GM12878 (cell line): ENCODE results near the gene ANTKMT. TPM values are rescaled to one million over a fixed set of nuclear protein-coding genes. Genes with fewer than 3 reads are reported as not detected.

Source experiments
- ATAC-seq: fragments of 200-7000 bp; cut with Tn5 transposase; 3 replicates; pipeline ENCODE4 v1.9.1; 2020; ENCODE audit warnings: mild to moderate bottlenecking, moderate library complexity
- BruUV-seq: library from RNA; stranded (reverse); fragments of 400-500 nt; replicated peaks from 2 replicates; lab custom pipeline; 2021; lab: Mats Ljungman, UMichigan
- CTCF ChIA-PET: fragments of 300-600 bp; sonication (Branson Sonifier 250); formaldehyde crosslinking; extraction: SDS; loops from one replicate; lab custom pipeline; 2021; ENCODE audit warnings: inconsistent platforms; lab: Yijun Ruan, JAX
- POLR2A ChIA-PET: fragments of 350-600 bp; formaldehyde crosslinking; extraction: SDS; loops from one replicate; lab custom pipeline; 2021; ENCODE audit warnings: inconsistent platforms; lab: Charles Lee
- RAD21 ChIA-PET: fragments of 300-600 bp; sonication (Branson Sonifier 250); formaldehyde crosslinking; loops from one replicate; lab custom pipeline; 2023; ENCODE audit warnings: antibody characterized with exemption; ENCODE audit not compliant: unreplicated experiment; lab: Charles Lee
- SMC1A ChIA-PET: fragments of 300-600 bp; sonication (Branson Sonifier 250); formaldehyde crosslinking; loops from one replicate; lab custom pipeline; 2023; ENCODE audit not compliant: unreplicated experiment, uncharacterized antibody; lab: Charles Lee
- DNase-seq: peaks from one replicate; pipeline ENCODE4 v3.0.0-alpha.2; 2011; ENCODE audit warnings: low read depth, low spot score
- FAIRE-seq: peaks from 3 replicates; lab custom pipeline; 2011; peaks lifted over from hg19 to GRCh38; lab: Jason Lieb, UNC
- H2AFZ ChIP-seq: 2 replicates; pipeline ENCODE4 v1.6.0; 2011; ENCODE audit warnings: low read depth, low read length, control low read depth; ENCODE audit not compliant: control insufficient read depth
- H3K27ac ChIP-seq: 2 replicates; pipeline ENCODE4 v1.5.1; 2011; ENCODE audit warnings: control low read depth; ENCODE audit not compliant: control insufficient read depth, insufficient read depth
- H3K27me3 ChIP-seq, 2 experiments: replicated peaks in 1 of 2; 2 replicates each; pipeline versions ENCODE4 v1.6.0 to v1.6.1; 2011; ENCODE audit warnings: low read length in 1 of 2; ENCODE audit not compliant: control insufficient read depth in 2 of 2, insufficient read depth in 2 of 2
- H3K36me3 ChIP-seq, 2 experiments: 2 replicates each; pipeline ENCODE4 v1.5.1; 2011; ENCODE audit warnings: low read length in 1 of 2; ENCODE audit not compliant: control insufficient read depth in 2 of 2, insufficient read depth in 2 of 2
- H3K4me1 ChIP-seq: 2 replicates; pipeline ENCODE4 v1.6.1; 2011; ENCODE audit warnings: mild to moderate bottlenecking, low read length, moderate library complexity, mixed read lengths; ENCODE audit not compliant: control insufficient read depth, insufficient read depth
- H3K4me2 ChIP-seq: 2 replicates; pipeline ENCODE4 v1.6.0; 2011; ENCODE audit warnings: control low read depth; ENCODE audit not compliant: control insufficient read depth, insufficient read depth
- H3K4me3 ChIP-seq: fragments of 200-600 bp; sonication (generic); 2 replicates; pipeline ENCODE4 v1.5.1; 2016
- H3K79me2 ChIP-seq: 2 replicates; pipeline ENCODE4 v1.6.0; 2011; ENCODE audit warnings: low read length; ENCODE audit not compliant: control insufficient read depth, insufficient read depth
- H3K9ac ChIP-seq: 2 replicates; pipeline ENCODE4 v1.8.0; 2011; ENCODE audit warnings: low read length, control low read depth, mixed read lengths; ENCODE audit not compliant: control insufficient read depth, insufficient read depth
- H3K9me3 ChIP-seq: replicated peaks from 3 replicates; pipeline ENCODE4 v1.5.1; 2011; ENCODE audit warnings: mild to moderate bottlenecking, low read length; ENCODE audit not compliant: control insufficient read depth, insufficient read depth
- H4K20me1 ChIP-seq: 2 replicates; pipeline ENCODE4 v1.6.0; 2011; ENCODE audit not compliant: control insufficient read depth, insufficient read depth
- BCL11A ChIP-seq: IDR thresholded peaks from 2 replicates; pipeline ENCODE4 v1.6.1; 2011; ENCODE audit warnings: low read depth, low read length
- CREB1 ChIP-seq: IDR thresholded peaks from 2 replicates; pipeline ENCODE4 v1.6.1; 2012; ENCODE audit warnings: low read depth, mild to moderate bottlenecking, inconsistent platforms
- EGR1 ChIP-seq, 2 experiments: IDR thresholded peaks; 1 replicate in 1 of 2; 2 replicates in 1 of 2; pipeline ENCODE4 v1.6.1; 2011 to 2012; ENCODE audit warnings: low read depth in 2 of 2, low read length in 2 of 2, borderline replicate concordance in 1 of 2, mild to moderate bottlenecking in 1 of 2, moderate library complexity in 1 of 2
- HCFC1 ChIP-seq: fragments of 150-350 bp; IDR thresholded peaks from 2 replicates; pipeline ENCODE4 v1.6.1; 2014; ENCODE audit warnings: low read length
- JUNB ChIP-seq: IDR thresholded peaks from 2 replicates; pipeline ENCODE4 v1.6.1; 2016; ENCODE audit warnings: antibody characterized with exemption, mild to moderate bottlenecking
- KAT2A ChIP-seq: conservative IDR thresholded peaks from 2 replicates; pipeline ENCODE4 v1.6.1; 2011; ENCODE audit warnings: low read depth, low read length; ENCODE audit not compliant: control insufficient read depth
- NBN ChIP-seq: fragments of 450-650 bp; IDR thresholded peaks from 2 replicates; pipeline ENCODE4 v1.6.1; 2016
- NR2F1 ChIP-seq: fragments of 450-650 bp; conservative IDR thresholded peaks from 2 replicates; pipeline ENCODE4 v1.6.1; 2017; ENCODE audit warnings: mild to moderate bottlenecking
- RELA ChIP-seq: fragments of 450-650 bp; IDR thresholded peaks from 2 replicates; pipeline ENCODE4 v1.8.0; 2014; ENCODE audit warnings: borderline replicate concordance; ENCODE audit not compliant: partially characterized antibody
- WRNIP1 ChIP-seq: IDR thresholded peaks from 2 replicates; pipeline ENCODE4 v1.6.1; 2011; ENCODE audit warnings: low read depth, low read length, improper control_type of control experiment, borderline replicate concordance
- YBX1 ChIP-seq: fragments of 450-650 bp; IDR thresholded peaks from 2 replicates; pipeline ENCODE4 v1.6.1; 2016; ENCODE audit warnings: antibody characterized with exemption
- ZBED1 ChIP-seq: IDR thresholded peaks from 2 replicates; pipeline ENCODE4 v1.6.1; 2016; ENCODE audit warnings: borderline replicate concordance
- ZNF217 ChIP-seq: fragments of 450-650 bp; IDR thresholded peaks from 2 replicates; pipeline ENCODE4 v1.6.1; 2017; ENCODE audit warnings: antibody characterized with exemption, mild to moderate bottlenecking
- WGBS: methylation state at CpG from one replicate; pipeline ENCODE4 v1.1.6; 2016; ENCODE audit warnings: low lambda C conversion rate; ENCODE audit not compliant: insufficient replicate concordance, insufficient coverage; ENCODE audit errors: missing lambda C conversion rate; 5-methylcytosine and 5-hydroxymethylcytosine counted together
- in situ Hi-C: fragments of 300-500 bp; cut with MboI; formaldehyde crosslinking; loops from 9 replicates; pipeline ENCODE4 v1.14.3; 2018; ENCODE audit warnings: mixed read lengths
- intact Hi-C: fragments of 100-400 bp; cut with micrococcal nuclease; formaldehyde crosslinking; loops from one replicate; pipeline ENCODE4 v1.14.2; 2022; ENCODE audit not compliant: unreplicated experiment
- polyA plus RNA-seq, 11 experiments: library from polyadenylated mRNA; depleted of rRNA in 4 of 11; unstranded in 6 of 11; stranded (reverse) in 5 of 11; fragments of >200 nt; fragmentation: Nextera tagmentation in 4 of 11; fragmentation: Illumina TruSeq in 1 of 11; extraction: Ambion mirVana in 4 of 11; extraction: Trizol in 1 of 11; gene quantifications; 1 replicate in 1 of 11; 2 replicates in 10 of 11; pipeline versions ENCODE4 v1.2.1 to v1.2.3, GENCODE V29; 2011 to 2016; ENCODE audit warnings: inconsistent platforms in 2 of 11, missing spikeins in 2 of 11, low read depth in 1 of 11
- total RNA-seq, 4 experiments: library from RNA; depleted of rRNA in 3 of 4; stranded (reverse); fragments of >200 nt in 3 of 4; fragmentation: Illumina TruSeq in 1 of 4; extraction: Trizol in 1 of 4; gene quantifications; 2 replicates each; pipeline versions ENCODE4 v1.2.1 to v1.2.3, GENCODE V29; 2013 to 2021
- TF ChIP-seq, protein P1 (sequence below): fragments of 450-650 bp; IDR thresholded peaks from 2 replicates; pipeline ENCODE4 v1.6.1; 2017; ENCODE audit warnings: mild to moderate bottlenecking, low read depth, inconsistent platforms; ENCODE audit not compliant: poor library complexity, severe bottlenecking

Gene ANTKMT
- total and polyA plus RNA-seq, 10 of the 15 experiments (the other 5 are each of a cell fraction or from before 2014, with no cell fraction given) = 0.58 to 60.5 (median 25.8) TPM

DNA sequence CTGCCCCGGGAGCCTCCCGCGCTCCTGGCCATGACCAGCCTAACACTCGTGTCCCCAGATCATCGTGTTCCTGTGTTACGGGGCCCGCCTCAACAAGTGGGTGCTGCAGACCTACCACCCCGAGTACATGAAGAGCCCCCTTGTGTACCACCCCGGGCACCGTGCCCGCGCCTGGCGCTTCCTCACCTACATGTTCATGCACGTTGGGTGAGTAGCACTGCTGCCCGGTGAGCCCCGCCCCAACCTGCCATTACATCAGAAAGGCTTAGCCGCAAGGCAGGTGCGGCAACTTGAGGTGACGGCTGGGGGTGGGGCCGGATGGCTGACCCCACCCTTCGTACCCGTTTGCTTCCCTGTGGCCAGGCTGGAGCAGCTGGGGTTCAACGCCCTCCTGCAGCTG lies 44.0 kb upstream of the ANTKMT start (continued):
- TF ChIP-seq, protein P1, sequence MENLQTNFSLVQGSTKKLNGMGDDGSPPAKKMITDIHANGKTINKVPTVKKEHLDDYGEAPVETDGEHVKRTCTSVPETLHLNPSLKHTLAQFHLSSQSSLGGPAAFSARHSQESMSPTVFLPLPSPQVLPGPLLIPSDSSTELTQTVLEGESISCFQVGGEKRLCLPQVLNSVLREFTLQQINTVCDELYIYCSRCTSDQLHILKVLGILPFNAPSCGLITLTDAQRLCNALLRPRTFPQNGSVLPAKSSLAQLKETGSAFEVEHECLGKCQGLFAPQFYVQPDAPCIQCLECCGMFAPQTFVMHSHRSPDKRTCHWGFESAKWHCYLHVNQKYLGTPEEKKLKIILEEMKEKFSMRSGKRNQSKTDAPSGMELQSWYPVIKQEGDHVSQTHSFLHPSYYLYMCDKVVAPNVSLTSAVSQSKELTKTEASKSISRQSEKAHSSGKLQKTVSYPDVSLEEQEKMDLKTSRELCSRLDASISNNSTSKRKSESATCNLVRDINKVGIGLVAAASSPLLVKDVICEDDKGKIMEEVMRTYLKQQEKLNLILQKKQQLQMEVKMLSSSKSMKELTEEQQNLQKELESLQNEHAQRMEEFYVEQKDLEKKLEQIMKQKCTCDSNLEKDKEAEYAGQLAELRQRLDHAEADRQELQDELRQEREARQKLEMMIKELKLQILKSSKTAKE = no peak
- no peak for TF ChIP-seq YBX1

DNA sequence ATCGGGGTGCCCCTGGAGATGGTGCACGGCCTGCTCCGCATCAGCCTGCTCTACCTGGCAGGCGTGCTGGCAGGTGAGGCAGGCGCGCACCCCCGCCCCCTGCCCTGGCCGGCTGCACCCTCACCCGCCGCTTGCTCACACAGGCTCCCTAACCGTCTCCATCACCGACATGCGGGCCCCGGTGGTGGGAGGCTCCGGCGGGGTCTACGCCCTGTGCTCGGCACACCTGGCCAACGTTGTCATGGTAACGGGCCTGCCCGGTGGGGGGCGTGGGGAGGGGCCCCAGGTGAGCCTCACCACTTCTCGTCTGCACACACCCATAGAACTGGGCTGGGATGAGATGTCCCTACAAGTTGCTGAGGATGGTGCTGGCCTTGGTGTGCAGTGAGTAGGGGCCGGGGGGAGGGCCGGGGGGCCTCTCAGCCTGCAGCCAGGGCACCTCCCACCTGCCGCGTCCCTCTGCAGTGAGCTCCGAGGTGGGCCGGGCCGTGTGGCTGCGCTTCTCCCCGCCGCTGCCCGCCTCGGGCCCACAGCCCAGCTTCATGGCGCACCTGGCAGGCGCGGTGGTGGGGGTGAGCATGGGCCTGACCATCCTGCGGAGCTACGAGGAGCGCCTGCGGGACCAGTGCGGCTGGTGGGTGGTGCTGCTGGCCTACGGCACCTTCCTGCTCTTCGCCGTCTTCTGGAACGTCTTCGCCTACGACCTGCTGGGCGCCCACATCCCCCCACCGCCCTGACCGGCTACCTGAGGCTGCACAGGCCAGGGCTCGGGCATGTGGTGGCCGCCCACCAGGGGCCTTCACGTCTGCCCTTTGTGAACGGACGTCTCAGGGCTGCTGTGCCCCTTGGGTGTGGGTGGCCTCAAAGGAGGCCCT lies 43.4 kb upstream of the ANTKMT start:
- TF ChIP-seq WRNIP1 (no peak), HCFC1 (no peak), ZBED1 (no peak), YBX1 (no peak), NR2F1 (no peak), KAT2A (no peak), JUNB (no peak), EGR1 (IDR thresholded peaks at IDR 0.05; ENCODE audit: borderline replicate concordance in 1 of 2, low read depth in 2 of 2, low read length in 2 of 2) (no peak), NBN (no peak), ZNF217 (no peak), CREB1 (no peak), BCL11A (no peak), RELA (no peak)
- TF ChIP-seq, all 136 proteins: peak for 0

More for the DNA sequence above, 43.4 kb upstream of the ANTKMT start:
- Histone ChIP-seq H2AFZ (no peak overlapping the region), H3K27me3 (no peaks in the 10 kb centered on the region), H3K9me3 (no peaks in the 10 kb centered on the region), H3K79me2 (peaks cover 14% of the 10 kb centered on the region), H3K36me3 (peaks cover under 1 to 6% of the 10 kb centered on the region in 2 experiments; a peak in 2 of 4 replicates), H3K4me2 (no peak overlapping the region), H3K4me1 (peaks cover 7% of the 10 kb centered on the region), H3K4me3 (no peak overlapping the region), H3K9ac (no peak overlapping the region), H3K27ac (no peak overlapping the region), H4K20me1 (peaks cover 6% of the 10 kb centered on the region; the same call in 1 of the 2 replicates)
- ChIA-PET CTCF (no interaction called here), RAD21 (no interaction called here), POLR2A (no interaction called here), SMC1A (no interaction called here)
- ATAC-seq = no peak
- BruUV-seq = no TSS peak
- in situ Hi-C loops (no loop called here), intact Hi-C loops (no loop called here)
- FAIRE-seq = no peak
- no peak for DNase-seq
- WGBS = 67% methylated on average over 54 of the region's 57 CpGs
